Measurements from ENCODE around the gene FAT1.
"Not testable (repeated sequence)": the region's sequence is repeated elsewhere in the genome, so short reads cannot be mapped to it uniquely, and the experiment has no call there.

FAT1 gene

DNA sequence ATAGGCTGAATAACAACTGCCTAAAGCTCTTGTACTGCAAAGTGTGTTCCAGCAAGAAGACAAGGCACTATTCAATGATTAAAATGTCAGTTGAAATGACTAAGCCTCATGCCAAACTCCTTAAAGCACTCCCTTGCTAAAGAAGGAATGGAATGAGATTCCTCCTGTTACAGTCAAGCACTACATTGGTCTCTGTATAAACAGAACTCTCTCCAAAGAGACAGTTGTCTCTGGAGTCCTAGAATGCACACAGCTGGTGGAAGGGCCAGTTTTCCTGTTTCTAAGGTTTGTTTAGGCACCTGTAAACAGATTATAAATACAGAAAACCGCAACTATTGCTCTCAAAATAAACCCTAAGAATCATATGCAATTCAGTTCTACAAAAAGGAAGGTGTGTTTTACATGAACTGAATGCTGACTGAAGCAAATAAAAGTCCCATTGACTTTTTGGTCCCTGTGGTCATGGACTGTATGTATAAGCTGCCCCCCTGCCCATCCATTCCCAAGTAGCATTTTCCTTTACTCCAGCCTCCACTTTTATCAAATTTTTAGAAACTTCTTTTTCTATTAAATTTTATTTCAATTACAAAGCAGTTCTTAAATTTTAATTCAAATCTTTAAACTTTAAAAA is 47.0 kb downstream of the FAT1 start:
- Histone ChIP-seq H3K27ac (ENCODE audit: low read depth, low read length) (peak overlapping the region; percentile 72), H3K4me3 (ENCODE audit: low read length) (no peak overlapping the region), H3K36me3 (ENCODE audit: insufficient read depth, low read length) (peaks cover 8% of the 10 kb centered on the region; the same call in 1 of the 2 replicates), H3K4me1 (ENCODE audit: insufficient read depth, low read length) (peaks cover 33% of the 10 kb centered on the region), H3K9ac (ENCODE audit: low read depth, low read length) (no peak overlapping the region), H3K9me3 (ENCODE audit: insufficient read depth, low read depth, low read length) (no peaks in the 10 kb centered on the region), H3K27me3 (ENCODE audit: insufficient read depth, low read length) (no peaks in the 10 kb centered on the region)
- 33% methylated on average over 1 of the region's 1 CpG for WGBS

DNA sequence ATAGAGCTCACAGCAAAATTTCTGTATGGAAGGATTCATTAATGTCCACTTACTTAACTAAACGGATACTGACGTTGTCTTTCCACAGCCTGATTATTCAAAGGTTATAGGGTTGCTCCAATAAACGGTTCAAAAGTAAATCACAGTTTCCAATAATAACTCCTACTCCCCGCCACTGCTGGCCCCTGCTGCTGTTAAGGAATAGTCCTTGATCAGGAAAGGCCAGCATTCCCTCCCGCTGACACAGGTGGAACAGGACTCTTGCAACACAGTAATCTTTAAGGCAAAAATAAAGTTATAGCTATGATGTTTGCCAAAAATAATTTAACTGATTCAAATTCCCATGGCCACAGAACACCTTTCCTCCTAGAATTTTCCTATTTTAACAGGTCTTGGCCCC is 53.9 kb downstream of the FAT1 start:
- Histone ChIP-seq H3K27ac (ENCODE audit: low read depth, low read length) (peak overlapping the region; percentile 37; the same call in 1 of the 2 replicates), H3K4me1 (ENCODE audit: insufficient read depth, low read length) (peaks cover 30% of the 10 kb centered on the region), H3K27me3 (ENCODE audit: insufficient read depth, low read length) (no peaks in the 10 kb centered on the region), H3K4me3 (ENCODE audit: low read length) (no peak overlapping the region), H3K9me3 (ENCODE audit: insufficient read depth, low read depth, low read length) (no peaks in the 10 kb centered on the region), H3K36me3 (ENCODE audit: insufficient read depth, low read length) (peaks cover 16% of the 10 kb centered on the region; the same call in 1 of the 2 replicates), H3K9ac (ENCODE audit: low read depth, low read length) (no peak overlapping the region)
- WGBS, result 62% methylated on average over 5 of the region's 5 CpGs

DNA sequence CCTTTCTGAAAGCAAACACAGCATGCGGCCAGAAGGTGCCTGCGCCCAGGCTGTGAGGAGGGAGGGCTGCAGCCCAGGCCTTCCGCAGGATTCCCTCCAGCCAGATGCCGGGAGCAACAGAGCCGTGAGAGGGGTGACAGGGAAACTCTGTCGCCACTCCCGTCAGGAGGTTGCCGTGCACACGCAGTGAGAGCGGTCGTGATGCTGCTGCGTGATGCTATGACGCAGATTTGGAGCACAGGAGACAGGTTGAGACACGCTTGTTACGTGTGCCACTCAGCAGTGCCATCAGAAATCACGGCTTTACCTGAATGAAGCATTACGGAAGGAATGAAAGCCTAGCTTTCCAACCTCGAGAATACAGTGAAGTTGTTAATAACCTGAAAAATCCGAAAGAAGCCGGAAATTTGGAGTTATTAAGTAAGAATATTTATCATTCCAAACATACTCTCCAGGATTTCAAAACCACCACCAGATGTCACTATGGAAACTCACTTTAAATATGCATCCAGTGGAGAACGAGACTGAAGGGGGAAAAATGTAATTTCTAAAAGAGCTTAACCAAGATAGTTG is 54.4 kb downstream of the FAT1 start:
- Histone ChIP-seq H3K36me3 (ENCODE audit: insufficient read depth, low read length) (peaks cover 21% of the 10 kb centered on the region; the same call in 1 of the 2 replicates), H3K9ac (ENCODE audit: low read depth, low read length) (no peak overlapping the region; the same call in 1 of the 2 replicates), H3K4me3 (ENCODE audit: low read length) (peak overlapping the region; percentile 37), H3K27ac (ENCODE audit: low read depth, low read length) (peak overlapping the region; percentile 54; the same call in 1 of the 2 replicates), H3K4me1 (ENCODE audit: insufficient read depth, low read length) (peaks cover 28% of the 10 kb centered on the region), H3K27me3 (ENCODE audit: insufficient read depth, low read length) (no peaks in the 10 kb centered on the region), H3K9me3 (ENCODE audit: insufficient read depth, low read depth, low read length) (no peaks in the 10 kb centered on the region)
- WGBS, result 58% methylated on average over 19 of the region's 21 CpGs

DNA sequence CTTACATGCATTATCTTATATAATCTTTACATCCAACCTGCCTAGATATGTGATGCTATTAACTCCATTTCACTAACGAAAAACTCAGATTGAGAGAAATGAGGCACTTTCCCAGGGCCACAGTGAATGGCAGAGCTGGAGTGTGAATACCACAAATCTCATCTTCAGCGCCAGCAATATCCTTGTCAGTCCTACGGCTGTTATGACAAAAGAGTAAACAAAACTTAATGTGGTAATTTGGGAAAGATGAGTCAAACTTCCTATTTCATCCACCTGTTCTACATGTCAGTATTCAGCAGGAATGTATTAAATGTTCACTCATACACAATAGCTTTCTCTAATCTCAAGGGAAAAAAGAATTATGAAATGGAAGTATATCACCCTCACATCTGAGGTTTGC is 56.9 kb downstream of the FAT1 start:
- H3K27me3 ChIP-seq (ENCODE audit: insufficient read depth, low read length), result no peaks in the 10 kb centered on the region
- peaks cover 35% of the 10 kb centered on the region for H3K36me3 ChIP-seq (ENCODE audit: insufficient read depth, low read length)
- no peak overlapping the region for H3K9ac ChIP-seq (ENCODE audit: low read depth, low read length)
- no peak overlapping the region for H3K4me3 ChIP-seq (ENCODE audit: low read length)
- no peaks in the 10 kb centered on the region for H3K9me3 ChIP-seq (ENCODE audit: insufficient read depth, low read depth, low read length)
- 77% methylated on average over 2 of the region's 3 CpGs for WGBS
- H3K27ac ChIP-seq (ENCODE audit: low read depth, low read length), result no peak overlapping the region
- peaks cover 28% of the 10 kb centered on the region for H3K4me1 ChIP-seq (ENCODE audit: insufficient read depth, low read length)

DNA sequence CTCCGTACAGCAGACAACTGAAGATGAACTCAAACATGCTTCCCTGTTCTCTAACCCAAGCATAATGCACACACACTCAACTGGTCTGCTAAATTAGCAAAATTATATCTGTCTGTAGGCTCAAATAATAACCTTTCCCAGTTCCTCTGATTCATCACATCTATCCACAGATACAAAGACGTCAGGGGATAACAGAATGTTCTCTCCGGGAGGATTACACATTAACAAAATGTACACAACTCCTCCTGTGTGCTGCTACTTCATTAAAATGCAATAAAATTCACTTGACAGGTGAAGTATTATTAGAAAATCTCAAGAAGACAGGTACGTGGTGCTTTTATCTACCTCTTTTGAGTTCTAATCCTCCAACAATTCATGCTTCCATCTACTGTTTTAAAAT is 57.4 kb downstream of the FAT1 start:
- Histone ChIP-seq H3K36me3 (ENCODE audit: insufficient read depth, low read length) (peaks cover 40% of the 10 kb centered on the region), H3K4me1 (ENCODE audit: insufficient read depth, low read length) (peaks cover 28% of the 10 kb centered on the region), H3K27ac (ENCODE audit: low read depth, low read length) (no peak overlapping the region), H3K9ac (ENCODE audit: low read depth, low read length) (no peak overlapping the region), H3K9me3 (ENCODE audit: insufficient read depth, low read depth, low read length) (no peaks in the 10 kb centered on the region), H3K27me3 (ENCODE audit: insufficient read depth, low read length) (no peaks in the 10 kb centered on the region), H3K4me3 (ENCODE audit: low read length) (no peak overlapping the region)
- 97% methylated on average over 4 of the region's 4 CpGs for WGBS

DNA sequence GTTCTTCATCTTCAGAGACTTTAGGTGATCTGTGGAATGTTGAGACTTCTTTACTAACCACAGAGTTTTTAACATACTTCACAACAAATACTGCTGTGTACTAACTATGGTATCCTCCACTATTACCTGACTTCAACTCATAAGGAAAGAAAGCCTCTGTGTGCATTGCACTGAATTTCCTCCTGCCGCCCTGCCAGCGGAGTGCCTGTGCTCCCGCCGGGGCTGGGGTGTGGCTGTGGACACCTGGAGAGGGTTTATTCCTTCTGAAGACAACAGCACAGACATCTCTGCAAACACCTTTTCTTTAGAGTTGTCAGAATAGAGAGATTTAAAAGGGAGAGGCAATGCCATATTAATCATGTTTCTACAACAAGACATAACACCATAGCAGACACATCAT is 63.3 kb downstream of the FAT1 start:
- WGBS, result 100% methylated on average over 4 of the region's 4 CpGs
- H3K9me3 ChIP-seq (ENCODE audit: insufficient read depth, low read depth, low read length), result no peaks in the 10 kb centered on the region
- H3K27me3 ChIP-seq (ENCODE audit: insufficient read depth, low read length), result no peaks in the 10 kb centered on the region
- H3K9ac ChIP-seq (ENCODE audit: low read depth, low read length), result no peak overlapping the region
- peaks cover 15% of the 10 kb centered on the region for H3K4me1 ChIP-seq (ENCODE audit: insufficient read depth, low read length)
- H3K4me3 ChIP-seq (ENCODE audit: low read length), result no peak overlapping the region
- H3K36me3 ChIP-seq (ENCODE audit: insufficient read depth, low read length), result peaks cover 51% of the 10 kb centered on the region
- no peak overlapping the region for H3K27ac ChIP-seq (ENCODE audit: low read depth, low read length)

DNA sequence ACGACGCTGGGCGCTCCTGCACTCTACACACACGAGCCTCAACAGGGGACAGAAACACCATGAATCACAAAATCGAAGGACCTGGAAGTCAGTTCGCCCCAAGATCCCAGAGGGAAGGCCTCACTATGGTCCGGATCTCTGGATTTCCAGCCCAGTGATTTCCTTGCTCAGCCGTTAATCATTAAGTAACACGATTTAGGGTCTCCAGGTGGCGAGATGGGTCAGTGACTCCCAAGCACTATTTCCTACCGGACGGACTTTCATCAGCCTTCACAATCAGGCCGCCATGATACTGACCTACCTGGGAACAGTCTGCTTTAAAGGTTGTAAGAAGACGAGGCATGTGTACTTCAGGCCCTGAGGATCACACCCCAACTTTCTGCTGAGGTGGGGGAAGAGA is 63.7 kb downstream of the FAT1 start:
- 93% methylated on average over 14 of the region's 14 CpGs for WGBS
- H3K9me3 ChIP-seq (ENCODE audit: insufficient read depth, low read depth, low read length), result no peaks in the 10 kb centered on the region
- H3K27me3 ChIP-seq (ENCODE audit: insufficient read depth, low read length), result no peaks in the 10 kb centered on the region
- H3K36me3 ChIP-seq (ENCODE audit: insufficient read depth, low read length), result peaks cover 52% of the 10 kb centered on the region
- H3K4me3 ChIP-seq (ENCODE audit: low read length), result no peak overlapping the region
- H3K4me1 ChIP-seq (ENCODE audit: insufficient read depth, low read length), result peaks cover 15% of the 10 kb centered on the region
- H3K9ac ChIP-seq (ENCODE audit: low read depth, low read length), result no peak overlapping the region
- no peak overlapping the region for H3K27ac ChIP-seq (ENCODE audit: low read depth, low read length)

DNA sequence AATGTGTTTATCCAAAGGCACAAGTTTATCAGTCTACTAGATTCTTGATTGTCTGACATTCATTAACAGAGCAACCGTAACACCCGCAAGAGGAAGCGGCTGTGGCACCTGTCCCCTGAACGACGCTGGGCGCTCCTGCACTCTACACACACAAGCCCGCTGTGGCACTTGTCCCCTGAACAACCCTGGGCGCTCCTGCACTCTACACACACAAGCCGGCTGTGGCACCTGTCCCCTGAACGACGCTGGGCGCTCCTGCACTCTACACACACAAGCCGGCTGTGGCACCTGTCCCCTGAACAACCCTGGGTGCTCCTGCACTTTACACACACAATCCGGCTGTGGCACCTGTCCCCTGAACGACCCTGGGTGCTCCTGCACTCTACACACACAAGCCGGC is 64.2 kb downstream of the FAT1 start:
- not testable (repeated sequence) for H3K27me3 ChIP-seq (ENCODE audit: insufficient read depth, low read length); H3K27ac ChIP-seq (ENCODE audit: low read depth, low read length); H3K4me3 ChIP-seq (ENCODE audit: low read length); H3K9me3 ChIP-seq (ENCODE audit: insufficient read depth, low read depth, low read length); H3K9ac ChIP-seq (ENCODE audit: low read depth, low read length)
- Histone ChIP-seq H3K36me3 (ENCODE audit: insufficient read depth, low read length) (peaks cover 52% of the 10 kb centered on the region), H3K4me1 (ENCODE audit: insufficient read depth, low read length) (peaks cover 15% of the 10 kb centered on the region)
- WGBS, result 93% methylated on average over 16 of the region's 16 CpGs

DNA sequence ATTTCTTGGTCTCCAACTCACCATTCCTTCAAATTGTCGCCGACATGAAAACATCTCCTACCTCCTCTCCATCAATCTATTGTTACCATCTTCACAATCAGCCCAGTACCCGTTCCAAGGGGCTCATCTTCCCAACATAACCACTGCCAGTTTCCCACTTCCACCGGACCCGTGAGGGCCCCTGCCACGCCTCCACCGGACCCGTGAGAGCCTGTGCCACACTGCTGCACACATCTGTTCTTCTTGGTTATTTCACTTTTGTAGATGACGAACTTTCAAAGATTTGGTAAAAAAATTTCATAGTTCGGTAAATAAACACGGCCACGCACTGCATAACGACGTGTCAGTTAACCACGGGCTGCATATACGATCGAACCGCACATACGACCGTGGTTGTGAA is 65.0 kb downstream of the FAT1 start:
- peaks cover 49% of the 10 kb centered on the region for H3K36me3 ChIP-seq (ENCODE audit: insufficient read depth, low read length)
- H3K4me3 ChIP-seq (ENCODE audit: low read length), result no peak overlapping the region
- peaks cover 23% of the 10 kb centered on the region for H3K4me1 ChIP-seq (ENCODE audit: insufficient read depth, low read length)
- no peak overlapping the region for H3K9ac ChIP-seq (ENCODE audit: low read depth, low read length)
- H3K9me3 ChIP-seq (ENCODE audit: insufficient read depth, low read depth, low read length), result no peaks in the 10 kb centered on the region
- no peaks in the 10 kb centered on the region for H3K27me3 ChIP-seq (ENCODE audit: insufficient read depth, low read length)
- no peak overlapping the region for H3K27ac ChIP-seq (ENCODE audit: low read depth, low read length)
- 95% methylated on average over 20 of the region's 20 CpGs for WGBS

DNA sequence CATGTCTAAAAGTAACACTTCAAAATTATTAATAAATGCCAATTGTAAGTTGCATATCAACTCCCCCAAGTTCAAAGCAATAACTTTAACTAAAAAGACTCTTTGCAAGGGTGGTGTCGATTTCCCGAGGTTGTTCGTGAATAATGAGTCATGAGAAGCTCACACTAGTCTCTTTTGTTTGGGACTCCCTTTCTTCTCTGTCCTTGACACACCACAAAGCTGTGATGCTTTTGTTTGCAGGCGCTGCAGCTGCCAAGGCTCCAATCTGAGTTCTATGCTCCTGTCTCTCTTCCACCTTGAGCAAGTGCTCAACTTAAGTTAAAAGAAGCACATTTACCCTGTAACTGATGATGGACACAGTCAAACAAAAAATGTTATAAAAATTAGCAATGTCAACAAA is 65.9 kb downstream of the FAT1 start:
- H3K27me3 ChIP-seq (ENCODE audit: insufficient read depth, low read length), result no peaks in the 10 kb centered on the region
- 81% methylated on average over 4 of the region's 4 CpGs for WGBS
- no peak overlapping the region for H3K4me3 ChIP-seq (ENCODE audit: low read length)
- H3K36me3 ChIP-seq (ENCODE audit: insufficient read depth, low read length), result peaks cover 42% of the 10 kb centered on the region
- H3K9ac ChIP-seq (ENCODE audit: low read depth, low read length), result no peak overlapping the region; the same call in 1 of the 2 replicates
- H3K9me3 ChIP-seq (ENCODE audit: insufficient read depth, low read depth, low read length), result no peaks in the 10 kb centered on the region
- no peak overlapping the region for H3K27ac ChIP-seq (ENCODE audit: low read depth, low read length)
- H3K4me1 ChIP-seq (ENCODE audit: insufficient read depth, low read length), result peaks cover 32% of the 10 kb centered on the region

DNA sequence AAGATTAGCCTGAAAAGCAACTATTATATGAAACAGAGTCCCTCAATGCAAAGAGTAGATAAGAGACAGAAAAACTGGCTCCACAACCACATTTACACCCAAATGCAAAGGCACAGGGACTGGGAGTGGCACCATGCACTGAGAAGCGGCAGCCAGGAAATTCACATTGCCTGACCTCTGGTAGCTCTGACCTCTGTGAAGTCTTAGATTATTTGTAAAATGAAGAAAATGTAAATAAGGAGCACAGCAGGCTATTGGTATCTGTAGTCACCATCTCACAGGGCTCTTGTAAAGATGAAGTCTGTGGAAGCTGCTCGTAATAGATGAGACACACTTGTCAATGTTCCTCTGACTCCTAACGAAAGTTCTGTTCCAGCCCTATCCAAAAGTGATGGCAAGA is 69.7 kb downstream of the FAT1 start:
- Histone ChIP-seq H3K27ac (ENCODE audit: low read depth, low read length) (no peak overlapping the region), H3K4me1 (ENCODE audit: insufficient read depth, low read length) (peaks cover 41% of the 10 kb centered on the region), H3K9ac (ENCODE audit: low read depth, low read length) (no peak overlapping the region), H3K36me3 (ENCODE audit: insufficient read depth, low read length) (peaks cover 30% of the 10 kb centered on the region), H3K27me3 (ENCODE audit: insufficient read depth, low read length) (no peaks in the 10 kb centered on the region), H3K9me3 (ENCODE audit: insufficient read depth, low read depth, low read length) (no peaks in the 10 kb centered on the region), H3K4me3 (ENCODE audit: low read length) (no peak overlapping the region)
- WGBS, result 78% methylated on average over 3 of the region's 3 CpGs
